Natural killer cell treated with Interleukin-12 subunit alpha and Interleukin-12 subunit beta and Interleukin-15 and Interleukin-18, amount 100 ng/mL, for 72 hours (primary cell): ENCODE data around the gene GASK1B. TPM values are rescaled to one million over a fixed set of nuclear protein-coding genes. Genes with fewer than 3 reads are reported as not detected.
A peak's percentile ranks its signal among the peaks of the same experiment; 100 is the strongest.

Experiments used
- ATAC-seq, 2 donors: fragments of 150-1000 bp; cut with Tn5 transposase in 1 of 2; sonication (Bioruptor Pico), chemical (Tn5 transposase) in 1 of 2; 2 replicates each; pipeline ENCODE4 v1.10.0; 2021
- DNase-seq: peaks from one replicate; pipeline ENCODE4 v3.0.0; 2022; ENCODE audit warnings: low spot score
- H3K27ac Mint-ChIP-seq, 2 donors: 1 replicate in 1 of 2; 2 replicates in 1 of 2; pipeline ENCODE4 v1.8.0; 2022; ENCODE audit warnings: mixed read lengths in 2 of 2, mild to moderate bottlenecking in 1 of 2, moderate library complexity in 1 of 2
- H3K27me3 Mint-ChIP-seq, 2 donors: 1 replicate in 1 of 2; 2 replicates in 1 of 2; pipeline ENCODE4 v1.8.0; 2022; ENCODE audit warnings: mixed read lengths in 2 of 2
- H3K36me3 Mint-ChIP-seq: one replicate; pipeline ENCODE4 v1.8.0; 2022; ENCODE audit warnings: mixed read lengths
- H3K4me1 Mint-ChIP-seq, 2 donors: 1 replicate in 1 of 2; 2 replicates in 1 of 2; pipeline ENCODE4 v1.8.0; 2022; ENCODE audit warnings: low read depth in 2 of 2, mixed read lengths in 2 of 2, mild to moderate bottlenecking in 1 of 2
- H3K4me3 Mint-ChIP-seq: one replicate; pipeline ENCODE4 v1.8.0; 2022; ENCODE audit warnings: mixed read lengths
- H3K9me3 Mint-ChIP-seq: 2 replicates; pipeline ENCODE4 v1.8.0; 2022; ENCODE audit warnings: mixed read lengths
- total RNA-seq, 2 donors: library from RNA; stranded (reverse); gene quantifications; one replicate each; pipeline ENCODE4 v1.2.3, GENCODE V29; 2022

The GASK1B gene
- not detected for total RNA-seq

- peaks cover 0 to 3% of the 10 kb centered on the region in 2 donors for H3K4me1 Mint-ChIP-seq
- H3K27ac Mint-ChIP-seq: no peak within 1 kb of the TSS
- no peaks in the 10 kb centered on the region for H3K36me3 Mint-ChIP-seq
- no peak within 1 kb of the TSS for H3K4me3 Mint-ChIP-seq
- no peaks in the 10 kb centered on the region for H3K9me3 Mint-ChIP-seq
- DNase-seq (no peak), ATAC-seq (no peak)
- H3K27me3 Mint-ChIP-seq: peaks cover 14 to 15% of the 10 kb centered on the region in 2 donors
These were observed at the start of gene GASK1B for GRCh38 chr4:158172261-158173258. Gene GASK1B, minus strand, starts transcription at chr4:158173025. Its CDS starts 1,650 bp downstream, at chr4:158171375.

DNA sequence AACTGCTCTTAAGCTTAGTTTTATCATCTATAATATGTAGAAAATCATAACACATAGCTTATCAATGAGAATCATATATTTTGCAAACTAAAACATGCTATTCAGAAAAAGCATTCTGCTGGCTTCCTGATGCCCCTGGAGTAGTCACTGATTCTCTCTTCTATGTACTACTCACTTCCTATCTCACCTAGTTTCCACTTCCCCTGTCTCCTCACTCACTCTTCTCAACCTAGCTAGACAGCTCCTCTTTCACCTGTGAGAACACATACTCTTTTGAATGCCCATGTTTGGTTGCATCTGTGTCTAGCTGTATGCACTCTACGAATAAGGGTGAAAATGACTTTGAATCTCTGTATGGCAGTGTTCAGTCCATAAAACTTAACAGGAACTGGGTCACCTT lies 46.8 kb upstream of the GASK1B start:
- Mint-ChIP-seq H3K9me3 (peaks cover 9% of the 10 kb centered on the region), H3K27ac (no peak overlapping the region), H3K27me3 (peaks cover 2 to 7% of the 10 kb centered on the region in 2 donors), H3K4me3 (no peak overlapping the region), H3K36me3 (no peaks in the 10 kb centered on the region), H3K4me1 (no peaks in the 10 kb centered on the region)
- DNase-seq (no peak), ATAC-seq (no peak)

GRCh38 chr4:158217763-158218162 lies 44.9 kb upstream of the GASK1B start:
- Mint-ChIP-seq H3K9me3 (peaks cover 9% of the 10 kb centered on the region), H3K36me3 (no peaks in the 10 kb centered on the region), H3K4me3 (no peak overlapping the region), H3K4me1 (no peaks in the 10 kb centered on the region), H3K27ac (no peak overlapping the region), H3K27me3 (peaks cover 2 to 7% of the 10 kb centered on the region in 2 donors)
- no peak for ATAC-seq
- no peak for DNase-seq

GRCh38 chr4:158214856-158215255 lies 42.0 kb upstream of the GASK1B start:
- ATAC-seq: no peak
- H3K4me3 Mint-ChIP-seq: no peak overlapping the region
- no peak for DNase-seq

DNA sequence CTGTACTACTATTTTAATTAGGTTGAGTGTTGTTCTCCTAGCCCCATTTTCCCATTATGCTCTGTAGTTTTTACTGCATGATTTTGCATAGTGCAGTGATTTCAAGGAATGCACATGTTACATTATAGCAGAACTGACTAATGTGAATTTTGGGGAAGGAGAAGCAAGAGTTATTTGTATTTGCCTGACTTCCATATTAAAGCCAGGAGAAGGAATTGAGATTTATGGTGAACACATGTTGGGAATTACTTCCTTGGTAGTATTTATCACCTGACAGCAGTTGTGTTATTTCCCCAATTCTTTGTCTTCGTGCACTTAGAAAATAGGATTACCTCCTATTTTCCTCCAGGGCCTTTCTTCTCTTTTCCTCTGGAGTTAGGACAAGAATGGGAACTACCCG lies 40.6 kb upstream of the GASK1B start:
- Mint-ChIP-seq H3K27me3 (no peaks in the 10 kb centered on the region), H3K9me3 (no peaks in the 10 kb centered on the region), H3K4me3 (no peak overlapping the region), H3K36me3 (no peaks in the 10 kb centered on the region), H3K27ac (no peak overlapping the region), H3K4me1 (peaks cover 13 to 14% of the 10 kb centered on the region in 2 donors)
- ATAC-seq: no peak
- DNase-seq: no peak

More at GRCh38 chr4:158214856-158215255, 42.0 kb upstream of the GASK1B start:
- H3K27me3 Mint-ChIP-seq: peaks cover 2 to 5% of the 10 kb centered on the region in 2 donors
- H3K36me3 Mint-ChIP-seq: no peaks in the 10 kb centered on the region
- H3K27ac Mint-ChIP-seq: no peak overlapping the region
- peaks cover 3% of the 10 kb centered on the region for H3K9me3 Mint-ChIP-seq
- peaks cover 11 to 13% of the 10 kb centered on the region in 2 donors for H3K4me1 Mint-ChIP-seq

DNA sequence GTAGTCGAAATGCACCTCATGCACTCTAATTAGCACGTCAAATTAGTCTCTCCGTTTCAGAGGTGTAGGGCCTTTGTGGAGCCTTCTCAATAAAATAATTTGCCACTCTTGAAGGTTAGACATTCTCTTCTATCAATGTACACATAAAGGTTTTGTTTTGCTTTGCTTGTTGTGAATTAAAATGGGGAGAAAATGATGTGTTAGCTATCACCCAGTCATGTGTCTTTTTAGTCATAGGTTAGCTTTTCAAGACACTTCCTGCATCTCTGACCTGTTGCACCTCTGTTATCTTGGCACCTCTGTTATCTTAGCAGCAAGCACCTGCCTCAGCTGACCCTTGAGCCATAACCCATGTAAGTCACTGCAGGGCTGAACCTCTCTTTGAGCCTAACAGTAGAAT lies 38.4 kb upstream of the GASK1B start:
- H3K27ac Mint-ChIP-seq: no peak overlapping the region
- DNase-seq (no peak), ATAC-seq (no peak)
- H3K27me3 Mint-ChIP-seq: no peaks in the 10 kb centered on the region
- H3K9me3 Mint-ChIP-seq: no peaks in the 10 kb centered on the region
- H3K4me3 Mint-ChIP-seq: peak overlapping the region; percentile 55
- H3K36me3 Mint-ChIP-seq: no peaks in the 10 kb centered on the region
- H3K4me1 Mint-ChIP-seq: peaks cover 13 to 14% of the 10 kb centered on the region in 2 donors

- no peaks in the 10 kb centered on the region for H3K36me3 Mint-ChIP-seq
- H3K27ac Mint-ChIP-seq: peak within 1 kb of the TSS in 1 of 2 donors; percentile 63
- peaks cover 13 to 14% of the 10 kb centered on the region in 2 donors for H3K4me1 Mint-ChIP-seq
- H3K27me3 Mint-ChIP-seq: no peaks in the 10 kb centered on the region
- DNase-seq (peak; percentile 79), ATAC-seq (peak; percentile 90 to 96)
- no peaks in the 10 kb centered on the region for H3K9me3 Mint-ChIP-seq
- peak within 1 kb of the TSS; percentile 81 for H3K4me3 Mint-ChIP-seq
These were observed 37.3 kb upstream of the GASK1B start, which contains the start of gene TMEM144 for GRCh38 chr4:158209825-158210807. Gene TMEM144, plus strand, starts transcription at chr4:158210486. Its CDS starts 2,182 bp downstream, at chr4:158212668.

GRCh38 chr4:158208963-158209640 lies 36.3 kb upstream of the GASK1B start:
- Mint-ChIP-seq H3K36me3 (no peaks in the 10 kb centered on the region), H3K4me3 (peak overlapping the region; percentile 26), H3K27me3 (no peaks in the 10 kb centered on the region), H3K27ac (no peak overlapping the region), H3K9me3 (no peaks in the 10 kb centered on the region), H3K4me1 (peaks cover 13 to 14% of the 10 kb centered on the region in 2 donors)
- no peak for DNase-seq
- ATAC-seq: no peak

- H3K9me3 Mint-ChIP-seq: peaks cover 3% of the 10 kb centered on the region
- no peaks in the 10 kb centered on the region for H3K36me3 Mint-ChIP-seq
- DNase-seq (no peak), ATAC-seq (no peak)
- no peaks in the 10 kb centered on the region for H3K27me3 Mint-ChIP-seq
- no peak overlapping the region for H3K4me3 Mint-ChIP-seq
- H3K4me1 Mint-ChIP-seq: no peaks in the 10 kb centered on the region
- no peak overlapping the region for H3K27ac Mint-ChIP-seq
These were observed 31.1 kb upstream of the GASK1B start for GRCh38 chr4:158203929-158204328.

- no peak for ATAC-seq
- no peak for DNase-seq
- H3K4me3 Mint-ChIP-seq: no peak overlapping the region
- peaks cover 3% of the 10 kb centered on the region for H3K9me3 Mint-ChIP-seq
- H3K27me3 Mint-ChIP-seq: no peaks in the 10 kb centered on the region
- no peaks in the 10 kb centered on the region for H3K36me3 Mint-ChIP-seq
- no peak overlapping the region for H3K27ac Mint-ChIP-seq
- no peaks in the 10 kb centered on the region for H3K4me1 Mint-ChIP-seq
These were observed 30.6 kb upstream of the GASK1B start for GRCh38 chr4:158203436-158203835.

GRCh38 chr4:158202481-158202880 lies 29.7 kb upstream of the GASK1B start:
- H3K4me1 Mint-ChIP-seq: no peaks in the 10 kb centered on the region
- ATAC-seq: no peak
- no peak for DNase-seq
- no peak overlapping the region for H3K27ac Mint-ChIP-seq
- H3K4me3 Mint-ChIP-seq: no peak overlapping the region
- H3K9me3 Mint-ChIP-seq: peaks cover 3% of the 10 kb centered on the region
- H3K27me3 Mint-ChIP-seq: no peaks in the 10 kb centered on the region
- no peaks in the 10 kb centered on the region for H3K36me3 Mint-ChIP-seq

DNA sequence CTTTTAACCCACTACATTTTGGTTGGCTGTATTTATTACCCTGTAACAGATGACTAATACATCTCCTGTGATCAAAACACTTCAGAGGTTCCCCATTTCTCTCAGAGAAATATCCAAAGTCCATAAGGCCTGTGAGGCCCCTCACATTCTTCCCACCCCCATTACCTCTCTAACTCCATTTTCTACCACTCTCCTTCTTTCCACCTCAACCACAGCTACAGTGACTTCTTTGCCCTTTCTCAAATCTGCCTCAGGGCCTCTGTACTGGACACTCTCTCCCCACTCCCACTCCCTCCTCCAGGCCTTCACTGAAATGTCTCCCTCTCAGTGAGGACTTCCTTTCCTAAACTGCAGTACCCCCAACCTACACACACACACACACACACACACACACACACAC lies 29.1 kb upstream of the GASK1B start:
- peaks cover 3 to 4% of the 10 kb centered on the region in 2 donors for H3K27me3 Mint-ChIP-seq
- no peak overlapping the region for H3K27ac Mint-ChIP-seq
- H3K36me3 Mint-ChIP-seq: no peaks in the 10 kb centered on the region
- ATAC-seq (no peak), DNase-seq (no peak)
- no peaks in the 10 kb centered on the region for H3K4me1 Mint-ChIP-seq
- H3K9me3 Mint-ChIP-seq: peaks cover 6% of the 10 kb centered on the region
- no peak overlapping the region for H3K4me3 Mint-ChIP-seq

- Mint-ChIP-seq H3K27ac (no peak overlapping the region), H3K9me3 (peaks cover 7% of the 10 kb centered on the region), H3K36me3 (no peaks in the 10 kb centered on the region), H3K4me3 (no peak overlapping the region), H3K4me1 (no peaks in the 10 kb centered on the region), H3K27me3 (peaks cover 4 to 7% of the 10 kb centered on the region in 2 donors)
- ATAC-seq (peak in 1 of 2 donors; percentile 15), DNase-seq (no peak)
These were observed 28.5 kb upstream of the GASK1B start for GRCh38 chr4:158201322-158201721.
